ENCODE measurements around the gene DMRTB1. TPM values are rescaled to one million over a fixed set of nuclear protein-coding genes. Genes with fewer than 3 reads are reported as not detected.

DMRTB1 gene
- total RNA-seq, 1 experiment from 2014 or later, result not detected

GRCh38 chr1:53419034-53419433 lies 40.2 kb upstream of the DMRTB1 start:
- Histone ChIP-seq H3K36me3 (ENCODE audit: control insufficient read depth in 1 of 2, insufficient read depth in 2 of 2, low read length in 2 of 2) (no peaks in the 10 kb centered on the region), H3K4me2 (ENCODE audit: low read length) (no peak overlapping the region), H3K9ac (ENCODE audit: low read length) (no peak overlapping the region), H3K27ac (ENCODE audit: low read depth, low read length) (no peak overlapping the region), H3K79me2 (ENCODE audit: insufficient read depth, low read length) (no peaks in the 10 kb centered on the region), H3K4me1 (ENCODE audit: control insufficient read depth in 1 of 2, insufficient read depth in 2 of 2, low read length in 2 of 2) (peaks cover 8 to 25% of the 10 kb centered on the region in 2 experiments), H3K27me3 (ENCODE audit: insufficient read depth, low read length) (no peaks in the 10 kb centered on the region), H2AFZ (ENCODE audit: low read depth, low read length, poor library complexity, severe bottlenecking) (no peak overlapping the region), H3K4me3 (replicated peaks in 1 of 2; ENCODE audit: low read depth in 1 of 2, low read length in 2 of 2) (no peak overlapping the region), H3K9me2 (ENCODE audit: insufficient read depth) (no peaks in the 10 kb centered on the region), H4K20me1 (ENCODE audit: insufficient read depth) (no peaks in the 10 kb centered on the region), H3K9me3 (ENCODE audit: control insufficient read depth in 1 of 2, insufficient read depth in 1 of 2, low read depth in 1 of 2, low read length in 2 of 2) (no peaks in the 10 kb centered on the region)
- CTCF ChIA-PET, result no interaction called here
- POLR2A ChIA-PET, result no interaction called here
- ATAC-seq (no peak), DNase-seq (ENCODE audit: low read depth, low spot score) (no peak)
- intact Hi-C loops (cut with micrococcal nuclease), result no loop called here
- TF ChIP-seq POLR2AphosphoS5 (IDR thresholded peaks at IDR 0.05; ENCODE audit: low read depth, low read length) (no peak), TCF7L2 (IDR thresholded peaks at IDR 0.05; ENCODE audit: borderline replicate concordance, extremely low read depth, insufficient read depth, insufficient read length) (no peak), FOSL1 (IDR thresholded peaks at IDR 0.05; ENCODE audit: low read depth) (no peak), EZH2 (IDR thresholded peaks at IDR 0.05) (no peak), EGR1 (IDR thresholded peaks at IDR 0.05; ENCODE audit: low read depth) (no peak), CTCF (IDR thresholded peaks at IDR 0.05 in 2 of 3, conservative IDR thresholded peaks at IDR 0.05 in 1 of 3; ENCODE audit: borderline replicate concordance in 1 of 3, insufficient read depth in 1 of 3, low read depth in 2 of 3, low read length in 2 of 3) (no peak)
- RAD21 ChIA-PET (ENCODE audit: low non-redundant PET in 1 of 2, low total read pairs in 2 of 2, uncharacterized antibody in 2 of 2, unreplicated experiment in 2 of 2), result no interaction called here
- no TSS peak for BruUV-seq (replicated peaks)

GRCh38 chr1:53420341-53420740 lies 38.9 kb upstream of the DMRTB1 start:
- no peak overlapping the region for H3K4me2 ChIP-seq (ENCODE audit: low read length)
- no peaks in the 10 kb centered on the region for H3K79me2 ChIP-seq (ENCODE audit: insufficient read depth, low read length)
- no peaks in the 10 kb centered on the region for H3K36me3 ChIP-seq (ENCODE audit: control insufficient read depth in 1 of 2, insufficient read depth in 2 of 2, low read length in 2 of 2)
- BruUV-seq (replicated peaks), result no TSS peak
- H3K9ac ChIP-seq (ENCODE audit: low read length), result no peak overlapping the region
- no peaks in the 10 kb centered on the region for H3K9me3 ChIP-seq (ENCODE audit: control insufficient read depth in 1 of 2, insufficient read depth in 1 of 2, low read depth in 1 of 2, low read length in 2 of 2)
- H3K4me3 ChIP-seq (replicated peaks in 1 of 2; ENCODE audit: low read depth in 1 of 2, low read length in 2 of 2), result no peak overlapping the region
- DNase-seq (ENCODE audit: low read depth, low spot score), result no peak
- intact Hi-C loops (cut with micrococcal nuclease), result no loop called here
- no peak overlapping the region for H3K27ac ChIP-seq (ENCODE audit: low read depth, low read length)
- H2AFZ ChIP-seq (ENCODE audit: low read depth, low read length, poor library complexity, severe bottlenecking), result no peak overlapping the region
- no peaks in the 10 kb centered on the region for H4K20me1 ChIP-seq (ENCODE audit: insufficient read depth)
- no peaks in the 10 kb centered on the region for H3K27me3 ChIP-seq (ENCODE audit: insufficient read depth, low read length)
- POLR2A ChIA-PET, result no interaction called here
- no peak for ATAC-seq
- no peaks in the 10 kb centered on the region for H3K9me2 ChIP-seq (ENCODE audit: insufficient read depth)
- RAD21 ChIA-PET (ENCODE audit: low non-redundant PET in 1 of 2, low total read pairs in 2 of 2, uncharacterized antibody in 2 of 2, unreplicated experiment in 2 of 2), result no interaction called here
- CTCF ChIA-PET, result no interaction called here
- peaks cover 0 to 13% of the 10 kb centered on the region in 2 experiments; a peak in 2 of 4 replicates for H3K4me1 ChIP-seq (ENCODE audit: control insufficient read depth in 1 of 2, insufficient read depth in 2 of 2, low read length in 2 of 2)
- TF ChIP-seq EZH2phosphoT487 (IDR thresholded peaks at IDR 0.05; ENCODE audit: borderline replicate concordance), result no peak
- no peak for TF ChIP-seq ATF3 (IDR thresholded peaks at IDR 0.05)
- TF ChIP-seq YY1 (IDR thresholded peaks at IDR 0.05; ENCODE audit: extremely low read depth, insufficient replicate concordance, low read depth, low read length), result no peak
- TF ChIP-seq CTCF (IDR thresholded peaks at IDR 0.05 in 2 of 3, conservative IDR thresholded peaks at IDR 0.05 in 1 of 3; ENCODE audit: borderline replicate concordance in 1 of 3, insufficient read depth in 1 of 3, low read depth in 2 of 3, low read length in 2 of 3), result no peak
- no peak for TF ChIP-seq CBX3 (IDR thresholded peaks at IDR 0.05; ENCODE audit: low read depth)
- TF ChIP-seq CEBPB (IDR thresholded peaks at IDR 0.05; ENCODE audit: low read depth), result no peak
- no peak for TF ChIP-seq FOSL1 (IDR thresholded peaks at IDR 0.05; ENCODE audit: low read depth)
- TF ChIP-seq RAD21 (IDR thresholded peaks at IDR 0.05; ENCODE audit: low read depth), result no peak
- no peak for TF ChIP-seq SRF (IDR thresholded peaks at IDR 0.05; ENCODE audit: low read depth)
- no peak for TF ChIP-seq SIN3A (IDR thresholded peaks at IDR 0.05; ENCODE audit: low read depth)
